ENCODE data around the gene NUDT3. TPM values are rescaled to one million over a fixed set of nuclear protein-coding genes. Genes with fewer than 3 reads are reported as not detected.
"Not testable (repeated sequence)": the region's sequence is repeated elsewhere in the genome, so short reads cannot be mapped to it uniquely, and the experiment has no call there.

NUDT3 gene
- total RNA-seq, 1 experiment from 2014 or later: 25.2 TPM

- no peaks in the 10 kb centered on the region for H3K9me2 ChIP-seq (ENCODE audit: insufficient read depth)
- ATAC-seq (no peak), DNase-seq (ENCODE audit: low read depth, low spot score) (no peak)
- H2AFZ ChIP-seq (ENCODE audit: low read depth, low read length, poor library complexity, severe bottlenecking): no peak overlapping the region
- no peak overlapping the region for H3K27ac ChIP-seq (ENCODE audit: low read depth, low read length)
- peaks cover 91% of the 10 kb centered on the region for H3K79me2 ChIP-seq (ENCODE audit: insufficient read depth, low read length)
- TF ChIP-seq JUND (IDR thresholded peaks at IDR 0.05) (no peak), TCF7L2 (IDR thresholded peaks at IDR 0.05; ENCODE audit: borderline replicate concordance, extremely low read depth, insufficient read depth, insufficient read length) (no peak), ZFX (IDR thresholded peaks at IDR 0.05) (no peak), EZH2phosphoT487 (IDR thresholded peaks at IDR 0.05; ENCODE audit: borderline replicate concordance) (no peak), ATF3 (IDR thresholded peaks at IDR 0.05) (no peak), YY1 (IDR thresholded peaks at IDR 0.05; ENCODE audit: extremely low read depth, insufficient replicate concordance, low read depth, low read length) (no peak), CTCF (IDR thresholded peaks at IDR 0.05 in 2 of 3, conservative IDR thresholded peaks at IDR 0.05 in 1 of 3; ENCODE audit: borderline replicate concordance in 1 of 3, insufficient read depth in 1 of 3, low read depth in 2 of 3, low read length in 2 of 3) (no peak), CBX3 (IDR thresholded peaks at IDR 0.05; ENCODE audit: low read depth) (no peak), POLR2AphosphoS5 (IDR thresholded peaks at IDR 0.05; ENCODE audit: low read depth, low read length) (no peak), CEBPB (IDR thresholded peaks at IDR 0.05; ENCODE audit: low read depth) (no peak), EGR1 (IDR thresholded peaks at IDR 0.05; ENCODE audit: low read depth) (no peak), ELF1 (IDR thresholded peaks at IDR 0.05; ENCODE audit: borderline replicate concordance, low read depth) (no peak), MAX (IDR thresholded peaks at IDR 0.05) (no peak), ZBTB33 (IDR thresholded peaks at IDR 0.05; ENCODE audit: extremely low read depth, insufficient replicate concordance, low read length) (no peak), RAD21 (IDR thresholded peaks at IDR 0.05; ENCODE audit: low read depth) (no peak), SP1 (IDR thresholded peaks at IDR 0.05; ENCODE audit: low read depth) (no peak), FOSL1 (IDR thresholded peaks at IDR 0.05; ENCODE audit: low read depth) (no peak), SRF (IDR thresholded peaks at IDR 0.05; ENCODE audit: low read depth) (no peak), ZNF274 (IDR thresholded peaks at IDR 0.05; ENCODE audit: low read depth, low read length) (no peak)
- H3K4me1 ChIP-seq (ENCODE audit: control insufficient read depth in 1 of 2, insufficient read depth in 2 of 2, low read length in 2 of 2): peaks cover 0 to 3% of the 10 kb centered on the region in 2 experiments; a peak in 1 of 4 replicates
- CTCF ChIA-PET: no interaction called here
- intact Hi-C loops (cut with micrococcal nuclease): no loop called here
- no peaks in the 10 kb centered on the region for H3K27me3 ChIP-seq (ENCODE audit: insufficient read depth, low read length)
- RAD21 ChIA-PET (ENCODE audit: low non-redundant PET in 1 of 2, low total read pairs in 2 of 2, uncharacterized antibody in 2 of 2, unreplicated experiment in 2 of 2): no interaction called here
- BruUV-seq (replicated peaks): no TSS peak
- POLR2A ChIA-PET: no interaction called here
- H3K4me3 ChIP-seq (replicated peaks in 1 of 2; ENCODE audit: low read depth in 1 of 2, low read length in 2 of 2): no peak overlapping the region
- no peaks in the 10 kb centered on the region for H3K36me3 ChIP-seq (ENCODE audit: control insufficient read depth in 1 of 2, insufficient read depth in 2 of 2, low read length in 2 of 2)
- peaks cover 17% of the 10 kb centered on the region; the same call in 1 of the 2 replicates for H4K20me1 ChIP-seq (ENCODE audit: insufficient read depth)
- no peak overlapping the region for H3K9ac ChIP-seq (ENCODE audit: low read length)
- H3K9me3 ChIP-seq (ENCODE audit: control insufficient read depth in 1 of 2, insufficient read depth in 1 of 2, low read depth in 1 of 2, low read length in 2 of 2): no peaks in the 10 kb centered on the region
- H3K4me2 ChIP-seq (ENCODE audit: low read length): no peak overlapping the region
Observed at GRCh38 chr6:34373511-34373910, 19.0 kb downstream of the NUDT3 start.

- DNase-seq (ENCODE audit: low read depth, low spot score); RAD21 ChIA-PET (ENCODE audit: low non-redundant PET in 1 of 2, low total read pairs in 2 of 2, uncharacterized antibody in 2 of 2, unreplicated experiment in 2 of 2): not testable (repeated sequence)
Observed at GRCh38 chr6:34371865-34372264, 20.6 kb downstream of the NUDT3 start.

More at GRCh38 chr6:34371865-34372264, 20.6 kb downstream of the NUDT3 start:
- H3K27ac ChIP-seq (ENCODE audit: low read depth, low read length); H4K20me1 ChIP-seq (ENCODE audit: insufficient read depth); H3K27me3 ChIP-seq (ENCODE audit: insufficient read depth, low read length); intact Hi-C loops (cut with micrococcal nuclease); POLR2A ChIA-PET; H3K9me2 ChIP-seq (ENCODE audit: insufficient read depth); H2AFZ ChIP-seq (ENCODE audit: low read depth, low read length, poor library complexity, severe bottlenecking); H3K4me3 ChIP-seq (replicated peaks in 1 of 2; ENCODE audit: low read depth in 1 of 2, low read length in 2 of 2); CTCF ChIA-PET; ATAC-seq; H3K9me3 ChIP-seq (ENCODE audit: control insufficient read depth in 1 of 2, insufficient read depth in 1 of 2, low read depth in 1 of 2, low read length in 2 of 2); H3K4me2 ChIP-seq (ENCODE audit: low read length); H3K4me1 ChIP-seq (ENCODE audit: control insufficient read depth in 1 of 2, insufficient read depth in 2 of 2, low read length in 2 of 2); H3K36me3 ChIP-seq (ENCODE audit: control insufficient read depth in 1 of 2, insufficient read depth in 2 of 2, low read length in 2 of 2); BruUV-seq (replicated peaks); H3K9ac ChIP-seq (ENCODE audit: low read length): not testable (repeated sequence)
- peaks cover 88% of the 10 kb centered on the region for H3K79me2 ChIP-seq (ENCODE audit: insufficient read depth, low read length)

All from HCT116 (cell line).